NB4 (cell line): ENCODE measurements around the gene QRFPR.
"Not testable (repeated sequence)": the region's sequence is repeated elsewhere in the genome, so short reads cannot be mapped to it uniquely, and the experiment has no call there.

ENCODE experiments used
- DNase-seq: peaks from one replicate; pipeline ENCODE4 v3.0.0; 2010; ENCODE audit warnings: low read depth
- H3K4me3 ChIP-seq: one replicate; pipeline ENCODE4 v1.5.1; 2011; ENCODE audit warnings: mild to moderate bottlenecking, low read depth, low read length, moderate library complexity
- MYC ChIP-seq: IDR thresholded peaks from 2 replicates; pipeline ENCODE4 v1.6.1; 2011; ENCODE audit warnings: low read depth, low read length
- POLR2A ChIP-seq: IDR thresholded peaks from 2 replicates; pipeline ENCODE4 v1.6.1; 2011; ENCODE audit warnings: mild to moderate bottlenecking; ENCODE audit not compliant: insufficient read length; ENCODE audit errors: extremely low read depth
- TF ChIP-seq, protein P1 (sequence below): IDR thresholded peaks from one replicate; pipeline ENCODE4 v1.5.1; 2012; ENCODE audit warnings: low read depth, low read length
- TF ChIP-seq, protein P2 (sequence below): IDR thresholded peaks from 2 replicates; pipeline ENCODE4 v1.6.1; 2011; ENCODE audit warnings: low read depth, low read length

The QRFPR gene

GRCh38 chr4:121316091-121316490, 64.7 kb downstream of the QRFPR start:
- no peak overlapping the region for H3K4me3 ChIP-seq
- no peak for DNase-seq
- TF ChIP-seq MYC (no peak), POLR2A (no peak)
- TF ChIP-seq, protein P1, sequence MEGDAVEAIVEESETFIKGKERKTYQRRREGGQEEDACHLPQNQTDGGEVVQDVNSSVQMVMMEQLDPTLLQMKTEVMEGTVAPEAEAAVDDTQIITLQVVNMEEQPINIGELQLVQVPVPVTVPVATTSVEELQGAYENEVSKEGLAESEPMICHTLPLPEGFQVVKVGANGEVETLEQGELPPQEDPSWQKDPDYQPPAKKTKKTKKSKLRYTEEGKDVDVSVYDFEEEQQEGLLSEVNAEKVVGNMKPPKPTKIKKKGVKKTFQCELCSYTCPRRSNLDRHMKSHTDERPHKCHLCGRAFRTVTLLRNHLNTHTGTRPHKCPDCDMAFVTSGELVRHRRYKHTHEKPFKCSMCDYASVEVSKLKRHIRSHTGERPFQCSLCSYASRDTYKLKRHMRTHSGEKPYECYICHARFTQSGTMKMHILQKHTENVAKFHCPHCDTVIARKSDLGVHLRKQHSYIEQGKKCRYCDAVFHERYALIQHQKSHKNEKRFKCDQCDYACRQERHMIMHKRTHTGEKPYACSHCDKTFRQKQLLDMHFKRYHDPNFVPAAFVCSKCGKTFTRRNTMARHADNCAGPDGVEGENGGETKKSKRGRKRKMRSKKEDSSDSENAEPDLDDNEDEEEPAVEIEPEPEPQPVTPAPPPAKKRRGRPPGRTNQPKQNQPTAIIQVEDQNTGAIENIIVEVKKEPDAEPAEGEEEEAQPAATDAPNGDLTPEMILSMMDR: no peak

- not testable (repeated sequence) for DNase-seq, H3K4me3 ChIP-seq
Measured at GRCh38 chr4:121313430-121313829, 67.4 kb downstream of the QRFPR start.

DNA sequence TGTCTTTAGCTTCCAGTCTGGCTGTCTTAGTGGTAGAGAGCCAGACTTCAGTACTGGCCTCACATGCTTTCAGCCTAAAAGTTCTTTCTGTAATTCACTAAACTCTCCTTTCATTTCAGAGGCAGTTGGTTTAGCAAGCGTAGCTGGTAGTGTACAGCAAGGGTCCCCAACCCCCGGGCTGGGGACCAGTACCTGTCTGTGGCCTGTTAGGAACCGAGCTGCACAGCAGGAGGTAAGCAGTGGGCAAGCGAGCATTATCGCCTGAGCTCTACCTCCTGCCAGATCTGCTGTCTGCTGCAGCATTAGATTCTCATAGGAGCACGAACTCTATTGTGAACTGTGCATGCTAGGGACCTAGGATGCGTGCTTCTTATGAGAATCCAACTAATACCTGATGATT, 72.0 kb downstream of the QRFPR start:
- H3K4me3 ChIP-seq: no peak overlapping the region
- DNase-seq: no peak
- TF ChIP-seq MYC (no peak), POLR2A (no peak)
- TF ChIP-seq, protein P2, sequence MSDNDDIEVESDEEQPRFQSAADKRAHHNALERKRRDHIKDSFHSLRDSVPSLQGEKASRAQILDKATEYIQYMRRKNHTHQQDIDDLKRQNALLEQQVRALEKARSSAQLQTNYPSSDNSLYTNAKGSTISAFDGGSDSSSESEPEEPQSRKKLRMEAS: no peak
- TF ChIP-seq, protein P1: no peak

GRCh38 chr4:121308328-121308663, 72.5 kb downstream of the QRFPR start:
- peak; percentile 58 for DNase-seq
- TF ChIP-seq, protein P2: no peak
- no peak for TF ChIP-seq MYC
- H3K4me3 ChIP-seq: no peak overlapping the region

DNA sequence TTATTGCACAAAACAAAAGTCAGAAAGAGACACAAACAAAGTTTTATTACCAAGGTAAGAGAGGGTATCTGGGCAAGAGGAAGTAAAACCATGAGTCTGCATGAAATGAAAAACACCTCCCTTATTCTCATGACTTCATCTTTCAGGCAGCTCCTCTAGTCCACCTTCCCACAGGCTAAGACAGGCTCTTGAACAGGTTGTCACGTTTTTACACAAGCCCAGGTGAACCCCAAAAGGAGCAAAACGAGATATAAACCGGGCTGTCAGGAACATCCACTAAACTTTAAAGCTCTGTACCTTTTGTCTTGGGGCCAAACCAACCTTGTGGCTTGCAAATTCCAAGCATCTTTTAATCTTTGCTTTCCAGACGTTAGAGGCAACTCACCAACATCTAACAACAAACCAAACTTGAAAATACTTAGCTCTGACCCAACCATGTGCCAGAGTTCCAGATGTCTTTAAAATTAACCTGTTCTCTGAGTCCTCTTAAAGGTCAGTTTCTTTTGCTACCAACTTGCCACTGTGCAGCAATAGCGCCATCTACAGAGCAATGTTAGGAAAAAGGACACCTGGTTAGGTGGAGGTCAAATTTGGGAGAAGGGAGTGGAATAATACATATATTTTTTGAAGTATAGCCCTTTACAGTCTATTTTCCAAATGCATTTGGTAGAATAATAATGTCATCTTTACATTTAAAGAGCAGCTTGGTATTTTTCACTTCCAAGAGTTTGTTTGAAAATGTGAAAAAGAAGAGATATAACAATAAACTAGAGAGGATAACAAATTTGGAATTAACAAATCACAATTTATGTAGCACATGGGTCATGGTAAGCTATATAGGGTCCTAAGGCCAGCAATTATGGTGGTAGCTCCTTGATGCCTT, 73.1 kb downstream of the QRFPR start:
- no peak overlapping the region for H3K4me3 ChIP-seq
- TF ChIP-seq MYC (no peak), POLR2A (no peak)
- TF ChIP-seq, protein P1: peak; percentile 69
- TF ChIP-seq, protein P2: no peak
- peak; percentile 69 for DNase-seq

DNA sequence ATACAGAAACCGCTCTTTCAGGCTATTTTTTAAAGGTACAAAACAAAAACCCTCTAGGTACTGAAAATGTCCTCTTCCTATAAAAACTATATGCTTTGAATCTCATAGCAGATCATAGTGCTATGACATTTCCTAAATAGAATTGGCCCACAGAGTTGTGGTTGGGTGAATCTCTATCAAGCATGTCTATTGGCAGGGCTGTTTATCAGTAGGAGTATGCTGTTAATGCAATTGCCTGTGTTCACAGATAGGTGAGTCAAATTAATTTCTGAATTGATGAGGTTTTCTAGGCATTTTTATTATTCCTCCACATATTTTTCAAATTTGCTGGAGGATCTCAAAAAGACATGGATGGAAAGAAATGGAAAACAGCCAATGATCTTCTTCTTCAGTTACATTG, 73.9 kb downstream of the QRFPR start:
- H3K4me3 ChIP-seq: no peak overlapping the region
- TF ChIP-seq, protein P1: no peak
- TF ChIP-seq, protein P2: no peak
- no peak for TF ChIP-seq MYC
- TF ChIP-seq POLR2A: no peak
- DNase-seq: no peak

DNA sequence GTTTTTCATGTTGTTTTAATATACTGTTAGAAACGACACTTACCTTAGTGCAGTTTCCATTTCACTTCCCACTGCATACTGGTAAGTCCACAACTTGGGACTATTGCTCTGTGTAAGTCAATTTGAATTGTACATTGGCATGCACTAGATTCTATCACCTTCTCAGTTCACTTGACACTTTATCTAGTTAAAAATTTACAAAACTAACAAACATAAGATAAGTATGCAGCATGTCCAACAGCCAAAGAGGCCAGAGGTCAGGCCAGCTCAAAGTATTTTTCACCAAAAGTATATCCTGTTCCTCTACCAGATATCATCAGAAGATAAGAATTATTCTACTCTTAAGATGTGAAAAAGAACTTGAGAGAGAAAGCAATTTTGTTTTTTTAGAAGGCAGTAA, 75.9 kb downstream of the QRFPR start:
- TF ChIP-seq, protein P2: no peak
- no peak for TF ChIP-seq POLR2A
- TF ChIP-seq, protein P1: no peak
- TF ChIP-seq MYC: no peak
- DNase-seq: no peak
- H3K4me3 ChIP-seq: no peak overlapping the region
